ENCODE results near the gene COL25A1. TPM values are rescaled to one million over a fixed set of nuclear protein-coding genes. Genes with fewer than 3 reads are reported as not detected.

Gene COL25A1
- total and polyA plus RNA-seq, 5 donors: 0.22 to 0.77 (median 0.31) TPM

- no peak for DNase-seq
- Histone ChIP-seq H3K27me3 (ENCODE audit: control insufficient read depth, insufficient read depth) (no peaks in the 10 kb centered on the region), H3K4me1 (ENCODE audit: control insufficient read depth, insufficient read depth, low read length) (no peaks in the 10 kb centered on the region)
These were observed 497.7 kb downstream of the COL25A1 start for GRCh38 chr4:108804648-108805273.

GRCh38 chr4:108799306-108799705, 503.2 kb downstream of the COL25A1 start:
- H3K4me3 ChIP-seq (ENCODE audit: low read length): no peak overlapping the region
- DNase-seq (no peak), ATAC-seq (no peak)
- intact Hi-C loops (cut with DNase I): no loop called here
- no peak overlapping the region for H3K27ac ChIP-seq (ENCODE audit: low read length)
- H3K27me3 ChIP-seq (ENCODE audit: control insufficient read depth, insufficient read depth): no peaks in the 10 kb centered on the region
- H3K9me3 ChIP-seq (ENCODE audit: control insufficient read depth, low read length): no peaks in the 10 kb centered on the region
- no peaks in the 10 kb centered on the region for H3K4me1 ChIP-seq (ENCODE audit: control insufficient read depth, insufficient read depth, low read length)
- 69% methylated on average over 5 of the region's 5 CpGs for WGBS

More at GRCh38 chr4:108804648-108805273, 497.7 kb downstream of the COL25A1 start:
- intact Hi-C loops (cut with DNase I): no loop called here
- 83% methylated on average over 5 of the region's 5 CpGs for WGBS
- Histone ChIP-seq H3K4me3 (ENCODE audit: low read length) (no peak overlapping the region), H3K9me3 (ENCODE audit: control insufficient read depth, low read length) (no peaks in the 10 kb centered on the region), H3K27ac (ENCODE audit: low read length) (no peak overlapping the region)
- no peak for ATAC-seq

- intact Hi-C loops (cut with DNase I): no loop called here
- no peaks in the 10 kb centered on the region for H3K4me1 ChIP-seq (ENCODE audit: control insufficient read depth, insufficient read depth, low read length)
- H3K9me3 ChIP-seq (ENCODE audit: control insufficient read depth, low read length): no peaks in the 10 kb centered on the region
- no peaks in the 10 kb centered on the region for H3K27me3 ChIP-seq (ENCODE audit: control insufficient read depth, insufficient read depth)
- ATAC-seq (peak; percentile 74 to 89), DNase-seq (no peak)
- H3K27ac ChIP-seq (ENCODE audit: low read length): no peak overlapping the region
- 25% methylated on average over 3 of the region's 3 CpGs for WGBS
- H3K4me3 ChIP-seq (ENCODE audit: low read length): no peak overlapping the region
These were observed 506.3 kb downstream of the COL25A1 start for GRCh38 chr4:108796173-108796572.

- intact Hi-C loops (cut with DNase I): no loop called here
- DNase-seq: no peak
- H3K4me1 ChIP-seq (ENCODE audit: control insufficient read depth, insufficient read depth, low read length): no peaks in the 10 kb centered on the region
- no peaks in the 10 kb centered on the region for H3K27me3 ChIP-seq (ENCODE audit: control insufficient read depth, insufficient read depth)
- H3K27ac ChIP-seq (ENCODE audit: low read length): no peak overlapping the region
- no peak overlapping the region for H3K4me3 ChIP-seq (ENCODE audit: low read length)
- peak; percentile 72 to 77 for ATAC-seq
- H3K9me3 ChIP-seq (ENCODE audit: control insufficient read depth, low read length): no peaks in the 10 kb centered on the region
These were observed 506.7 kb downstream of the COL25A1 start for GRCh38 chr4:108795733-108796132.

GRCh38 chr4:108794136-108794535, 508.3 kb downstream of the COL25A1 start:
- Histone ChIP-seq H3K9me3 (ENCODE audit: control insufficient read depth, low read length) (no peaks in the 10 kb centered on the region), H3K27me3 (ENCODE audit: control insufficient read depth, insufficient read depth) (no peaks in the 10 kb centered on the region), H3K27ac (ENCODE audit: low read length) (no peak overlapping the region), H3K4me1 (ENCODE audit: control insufficient read depth, insufficient read depth, low read length) (no peaks in the 10 kb centered on the region), H3K4me3 (ENCODE audit: low read length) (no peak overlapping the region)
- WGBS: 34% methylated on average over 1 of the region's 1 CpG
- ATAC-seq: peak; percentile 48 to 78
- DNase-seq: no peak
- intact Hi-C loops (cut with DNase I): no loop called here

- no peak for ATAC-seq
- no peaks in the 10 kb centered on the region for H3K4me1 ChIP-seq (ENCODE audit: control insufficient read depth, insufficient read depth, low read length)
- no peak overlapping the region for H3K4me3 ChIP-seq (ENCODE audit: low read length)
- DNase-seq: no peak
- intact Hi-C loops (cut with DNase I): no loop called here
- H3K9me3 ChIP-seq (ENCODE audit: control insufficient read depth, low read length): no peaks in the 10 kb centered on the region
- H3K27ac ChIP-seq (ENCODE audit: low read length): no peak overlapping the region
- no peaks in the 10 kb centered on the region for H3K27me3 ChIP-seq (ENCODE audit: control insufficient read depth, insufficient read depth)
- WGBS: 98% methylated on average over 1 of the region's 1 CpG
These were observed 509.0 kb downstream of the COL25A1 start for GRCh38 chr4:108793415-108793814.

GRCh38 chr4:108788731-108789130, 513.7 kb downstream of the COL25A1 start:
- ATAC-seq: no peak
- intact Hi-C loops (cut with DNase I): no loop called here
- Histone ChIP-seq H3K4me1 (ENCODE audit: control insufficient read depth, insufficient read depth, low read length) (no peaks in the 10 kb centered on the region), H3K4me3 (ENCODE audit: low read length) (no peak overlapping the region), H3K27me3 (ENCODE audit: control insufficient read depth, insufficient read depth) (no peaks in the 10 kb centered on the region), H3K27ac (ENCODE audit: low read length) (no peak overlapping the region), H3K9me3 (ENCODE audit: control insufficient read depth, low read length) (no peaks in the 10 kb centered on the region)
- WGBS: 96% methylated on average over 9 of the region's 9 CpGs
- peak in 1 of 3 donors; percentile 45 for DNase-seq

GRCh38 chr4:108787724-108788123, 514.7 kb downstream of the COL25A1 start:
- H3K4me3 ChIP-seq (ENCODE audit: low read length): no peak overlapping the region
- no peaks in the 10 kb centered on the region for H3K4me1 ChIP-seq (ENCODE audit: control insufficient read depth, insufficient read depth, low read length)
- no peaks in the 10 kb centered on the region for H3K9me3 ChIP-seq (ENCODE audit: control insufficient read depth, low read length)
- no peak overlapping the region for H3K27ac ChIP-seq (ENCODE audit: low read length)
- WGBS: 94% methylated on average over 16 of the region's 16 CpGs
- H3K27me3 ChIP-seq (ENCODE audit: control insufficient read depth, insufficient read depth): no peaks in the 10 kb centered on the region
- DNase-seq: no peak
- no peak for ATAC-seq
- intact Hi-C loops (cut with DNase I): no loop called here

GRCh38 chr4:108787106-108787505, 515.4 kb downstream of the COL25A1 start:
- DNase-seq (no peak), ATAC-seq (no peak)
- intact Hi-C loops (cut with DNase I): no loop called here
- 90% methylated on average over 14 of the region's 14 CpGs for WGBS
- Histone ChIP-seq H3K4me1 (ENCODE audit: control insufficient read depth, insufficient read depth, low read length) (no peaks in the 10 kb centered on the region), H3K4me3 (ENCODE audit: low read length) (no peak overlapping the region), H3K9me3 (ENCODE audit: control insufficient read depth, low read length) (no peaks in the 10 kb centered on the region), H3K27ac (ENCODE audit: low read length) (no peak overlapping the region), H3K27me3 (ENCODE audit: control insufficient read depth, insufficient read depth) (no peaks in the 10 kb centered on the region)

- intact Hi-C loops (cut with DNase I): no loop called here
- Histone ChIP-seq H3K9me3 (ENCODE audit: control insufficient read depth, low read length) (no peaks in the 10 kb centered on the region), H3K27ac (ENCODE audit: low read length) (no peak overlapping the region), H3K4me3 (ENCODE audit: low read length) (no peak overlapping the region), H3K4me1 (ENCODE audit: control insufficient read depth, insufficient read depth, low read length) (no peaks in the 10 kb centered on the region), H3K27me3 (ENCODE audit: control insufficient read depth, insufficient read depth) (no peaks in the 10 kb centered on the region)
- WGBS: 86% methylated on average over 8 of the region's 8 CpGs
- DNase-seq (no peak), ATAC-seq (no peak)
These were observed 516.1 kb downstream of the COL25A1 start for GRCh38 chr4:108786351-108786750.

- Histone ChIP-seq H3K4me3 (ENCODE audit: low read length) (no peak overlapping the region), H3K4me1 (ENCODE audit: control insufficient read depth, insufficient read depth, low read length) (peaks cover 1% of the 10 kb centered on the region), H3K9me3 (ENCODE audit: control insufficient read depth, low read length) (no peaks in the 10 kb centered on the region), H3K27ac (ENCODE audit: low read length) (no peak overlapping the region), H3K27me3 (ENCODE audit: control insufficient read depth, insufficient read depth) (no peaks in the 10 kb centered on the region)
- no peak for DNase-seq
- no peak for ATAC-seq
- intact Hi-C loops (cut with DNase I): no loop called here
- 70% methylated on average over 3 of the region's 3 CpGs for WGBS
These were observed 518.6 kb downstream of the COL25A1 start for GRCh38 chr4:108783665-108784463.
